ENCODE data around the gene HOGA1.

DNA sequence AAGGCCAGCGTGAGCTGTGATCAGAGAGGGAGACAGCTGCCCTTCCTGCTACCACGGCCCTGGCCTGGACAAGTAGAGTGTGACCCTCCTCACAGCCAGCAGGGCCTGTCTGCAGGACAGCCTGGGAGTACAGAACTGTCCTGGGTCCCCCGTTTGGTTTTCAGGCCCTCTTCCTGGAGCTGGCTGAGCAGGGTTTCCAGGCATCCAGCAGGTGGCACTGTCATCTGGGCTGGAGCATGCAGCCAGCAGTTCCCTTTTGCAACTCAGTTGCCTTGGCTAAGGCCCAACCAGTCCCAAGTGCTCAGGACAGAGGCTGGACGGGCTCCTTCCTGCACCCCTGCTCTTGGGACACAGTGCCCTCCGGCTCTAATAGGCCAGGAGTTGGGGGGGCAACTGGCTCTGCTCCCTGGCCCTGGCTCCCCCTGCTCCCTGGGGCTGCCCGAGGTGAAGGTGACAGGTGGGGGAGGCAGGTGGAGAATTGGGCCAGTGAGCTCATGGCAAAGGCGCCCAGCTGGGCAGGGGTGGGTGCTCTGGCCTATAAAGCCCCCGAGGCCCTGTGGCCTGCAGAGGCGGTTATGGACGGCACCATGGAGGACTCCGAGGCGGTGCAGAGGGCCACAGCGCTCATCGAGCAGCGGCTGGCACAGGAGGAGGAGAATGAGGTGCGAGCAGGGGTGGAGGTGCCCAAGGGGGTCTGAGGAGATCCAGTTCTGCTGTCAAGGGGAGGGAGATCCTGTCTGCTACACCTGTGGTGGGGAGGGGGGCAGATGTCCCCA, 11.8 kb upstream of the HOGA1 start, which contains the start of gene ANKRD2:
- TF ChIP-seq, protein P1, sequence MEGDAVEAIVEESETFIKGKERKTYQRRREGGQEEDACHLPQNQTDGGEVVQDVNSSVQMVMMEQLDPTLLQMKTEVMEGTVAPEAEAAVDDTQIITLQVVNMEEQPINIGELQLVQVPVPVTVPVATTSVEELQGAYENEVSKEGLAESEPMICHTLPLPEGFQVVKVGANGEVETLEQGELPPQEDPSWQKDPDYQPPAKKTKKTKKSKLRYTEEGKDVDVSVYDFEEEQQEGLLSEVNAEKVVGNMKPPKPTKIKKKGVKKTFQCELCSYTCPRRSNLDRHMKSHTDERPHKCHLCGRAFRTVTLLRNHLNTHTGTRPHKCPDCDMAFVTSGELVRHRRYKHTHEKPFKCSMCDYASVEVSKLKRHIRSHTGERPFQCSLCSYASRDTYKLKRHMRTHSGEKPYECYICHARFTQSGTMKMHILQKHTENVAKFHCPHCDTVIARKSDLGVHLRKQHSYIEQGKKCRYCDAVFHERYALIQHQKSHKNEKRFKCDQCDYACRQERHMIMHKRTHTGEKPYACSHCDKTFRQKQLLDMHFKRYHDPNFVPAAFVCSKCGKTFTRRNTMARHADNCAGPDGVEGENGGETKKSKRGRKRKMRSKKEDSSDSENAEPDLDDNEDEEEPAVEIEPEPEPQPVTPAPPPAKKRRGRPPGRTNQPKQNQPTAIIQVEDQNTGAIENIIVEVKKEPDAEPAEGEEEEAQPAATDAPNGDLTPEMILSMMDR (IDR thresholded peaks at IDR 0.05), result peak; percentile 98
- 0 out of 4 replicates have a peak, but pooled peaks of 1 of the 2 experiments have one; percentile 14 for TF ChIP-seq REST (IDR thresholded peaks at IDR 0.05; ENCODE audit: insufficient read depth in 1 of 2, low read depth in 2 of 2, low read length in 1 of 2)
- TF ChIP-seq POLR2AphosphoS5 (IDR thresholded peaks at IDR 0.05; ENCODE audit: low read depth, low read length), result no peak
- no peak for TF ChIP-seq TCF7L2 (IDR thresholded peaks at IDR 0.05; ENCODE audit: low read depth, low read length)

Data from Panc1 (cell line).